ENCODE results near the gene CASS4. TPM values are rescaled to one million over a fixed set of nuclear protein-coding genes. Genes with fewer than 3 reads are reported as not detected.
A peak's percentile ranks its signal among the peaks of the same experiment; 100 is the strongest.
"Not testable (repeated sequence)": the region's sequence is repeated elsewhere in the genome, so short reads cannot be mapped to it uniquely, and the experiment has no call there.

CASS4 gene
- total RNA-seq, 2 donors from 2014 or later, result 7.1 to 18.6 TPM

- ATAC-seq, result no peak
- Mint-ChIP-seq H3K36me3 (ENCODE audit: low read depth) (peaks cover 2% of the 10 kb centered on the region), H3K4me1 (peaks cover 12% of the 10 kb centered on the region), H3K27me3 (no peaks in the 10 kb centered on the region), H3K27ac (no peak overlapping the region), H3K4me3 (no peak overlapping the region)
- no peak for DNase-seq
- no peaks in the 10 kb centered on the region for H3K9me3 ChIP-seq (ENCODE audit: control insufficient read depth, low read length, poor library complexity, severe bottlenecking)
These were observed 8.6 kb upstream of the CASS4 start for GRCh38 chr20:56403465-56403864.

- ATAC-seq; H3K36me3 Mint-ChIP-seq (ENCODE audit: low read depth); H3K27ac Mint-ChIP-seq; H3K4me3 Mint-ChIP-seq; H3K27me3 Mint-ChIP-seq; DNase-seq; H3K4me1 Mint-ChIP-seq; H3K9me3 ChIP-seq (ENCODE audit: control insufficient read depth, low read length, poor library complexity, severe bottlenecking): not testable (repeated sequence)
These were observed 6.7 kb upstream of the CASS4 start for GRCh38 chr20:56405356-56405755.

- peak overlapping the region; percentile 34 for H3K27ac Mint-ChIP-seq
These were observed 5.2 kb upstream of the CASS4 start for GRCh38 chr20:56406910-56407309.

GRCh38 chr20:56409521-56409920, 2.5 kb upstream of the CASS4 start:
- Mint-ChIP-seq H3K27me3 (no peaks in the 10 kb centered on the region), H3K4me1 (peaks cover 26% of the 10 kb centered on the region), H3K4me3 (no peak overlapping the region)

More at GRCh38 chr20:56406910-56407309, 5.2 kb upstream of the CASS4 start:
- no peak for ATAC-seq
- no peak overlapping the region for H3K4me3 Mint-ChIP-seq
- H3K4me1 Mint-ChIP-seq, result peaks cover 15% of the 10 kb centered on the region
- no peak for DNase-seq
- peaks cover 2% of the 10 kb centered on the region for H3K36me3 Mint-ChIP-seq (ENCODE audit: low read depth)
- no peaks in the 10 kb centered on the region for H3K9me3 ChIP-seq (ENCODE audit: control insufficient read depth, low read length, poor library complexity, severe bottlenecking)
- no peaks in the 10 kb centered on the region for H3K27me3 Mint-ChIP-seq

GRCh38 chr20:56409956-56410355, 2.1 kb upstream of the CASS4 start:
- H3K9me3 ChIP-seq (ENCODE audit: control insufficient read depth, low read length, poor library complexity, severe bottlenecking), result no peaks in the 10 kb centered on the region
- H3K27me3 Mint-ChIP-seq, result no peaks in the 10 kb centered on the region
- peaks cover 4% of the 10 kb centered on the region for H3K36me3 Mint-ChIP-seq (ENCODE audit: low read depth)
- no peak overlapping the region for H3K4me3 Mint-ChIP-seq
- DNase-seq (no peak), ATAC-seq (no peak)
- H3K4me1 Mint-ChIP-seq, result peaks cover 28% of the 10 kb centered on the region
- H3K27ac Mint-ChIP-seq, result peak overlapping the region; percentile 57

More at GRCh38 chr20:56409521-56409920, 2.5 kb upstream of the CASS4 start:
- H3K9me3 ChIP-seq (ENCODE audit: control insufficient read depth, low read length, poor library complexity, severe bottlenecking), result no peaks in the 10 kb centered on the region
- DNase-seq (no peak), ATAC-seq (no peak)
- H3K36me3 Mint-ChIP-seq (ENCODE audit: low read depth), result peaks cover 4% of the 10 kb centered on the region
- peak overlapping the region; percentile 57 for H3K27ac Mint-ChIP-seq

GRCh38 chr20:56411287-56411686, 773 bp upstream of the CASS4 start:
- H3K27me3 Mint-ChIP-seq, ATAC-seq: not testable (repeated sequence)

GRCh38 chr20:56412473-56412790, 372 bp downstream of the CASS4 start:
- Mint-ChIP-seq H3K27ac (peak overlapping the region; percentile 92), H3K4me1 (peaks cover 32% of the 10 kb centered on the region), H3K27me3 (no peaks in the 10 kb centered on the region), H3K36me3 (ENCODE audit: low read depth) (peaks cover 6% of the 10 kb centered on the region), H3K4me3 (peak overlapping the region; percentile 92)
- no peak for DNase-seq
- no peak for ATAC-seq
- no peaks in the 10 kb centered on the region for H3K9me3 ChIP-seq (ENCODE audit: control insufficient read depth, low read length, poor library complexity, severe bottlenecking)

More at GRCh38 chr20:56411287-56411686, 773 bp upstream of the CASS4 start:
- H3K9me3 ChIP-seq (ENCODE audit: control insufficient read depth, low read length, poor library complexity, severe bottlenecking); H3K36me3 Mint-ChIP-seq (ENCODE audit: low read depth); DNase-seq: not testable (repeated sequence)
- H3K27ac Mint-ChIP-seq, result peak overlapping the region; percentile 92
- peak overlapping the region; percentile 92 for H3K4me3 Mint-ChIP-seq
- peaks cover 26% of the 10 kb centered on the region for H3K4me1 Mint-ChIP-seq

- no peak for DNase-seq
- Mint-ChIP-seq H3K27ac (peak overlapping the region; percentile 92), H3K36me3 (ENCODE audit: low read depth) (peaks cover 6% of the 10 kb centered on the region), H3K4me3 (peak overlapping the region; percentile 92), H3K27me3 (no peaks in the 10 kb centered on the region), H3K4me1 (peaks cover 36% of the 10 kb centered on the region)
- ATAC-seq, result no peak
- no peaks in the 10 kb centered on the region for H3K9me3 ChIP-seq (ENCODE audit: control insufficient read depth, low read length, poor library complexity, severe bottlenecking)
These were observed 889 bp downstream of the CASS4 start for GRCh38 chr20:56412949-56413348.

GRCh38 chr20:56414842-56415765, 3.0 kb downstream of the CASS4 start:
- peak; percentile 42 for ATAC-seq
- DNase-seq, result no peak
- Mint-ChIP-seq H3K4me3 (peak overlapping the region; percentile 63), H3K36me3 (ENCODE audit: low read depth) (peaks cover 4% of the 10 kb centered on the region), H3K4me1 (peaks cover 44% of the 10 kb centered on the region), H3K27ac (peak overlapping the region; percentile 92), H3K27me3 (no peaks in the 10 kb centered on the region)
- H3K9me3 ChIP-seq (ENCODE audit: control insufficient read depth, low read length, poor library complexity, severe bottlenecking), result no peaks in the 10 kb centered on the region

GRCh38 chr20:56417402-56417801, 5.3 kb downstream of the CASS4 start:
- no peaks in the 10 kb centered on the region for H3K9me3 ChIP-seq (ENCODE audit: control insufficient read depth, low read length, poor library complexity, severe bottlenecking)
- Mint-ChIP-seq H3K27ac (peak overlapping the region; percentile 83), H3K4me1 (peaks cover 44% of the 10 kb centered on the region), H3K4me3 (peak overlapping the region; percentile 32), H3K27me3 (no peaks in the 10 kb centered on the region), H3K36me3 (ENCODE audit: low read depth) (peaks cover 2% of the 10 kb centered on the region)
- no peak for ATAC-seq
- DNase-seq, result no peak

- DNase-seq, result no peak
- Mint-ChIP-seq H3K4me3 (peak overlapping the region; percentile 32), H3K36me3 (ENCODE audit: low read depth) (peaks cover 2% of the 10 kb centered on the region), H3K4me1 (peaks cover 48% of the 10 kb centered on the region), H3K27ac (peak overlapping the region; percentile 83), H3K27me3 (no peaks in the 10 kb centered on the region)
- no peak for ATAC-seq
- no peaks in the 10 kb centered on the region for H3K9me3 ChIP-seq (ENCODE audit: control insufficient read depth, low read length, poor library complexity, severe bottlenecking)
These were observed 5.9 kb downstream of the CASS4 start for GRCh38 chr20:56417911-56418310.

GRCh38 chr20:56418385-56418861, 6.4 kb downstream of the CASS4 start:
- H3K27ac Mint-ChIP-seq, result peak overlapping the region; percentile 83
- peak; percentile 72 for ATAC-seq
- H3K4me3 Mint-ChIP-seq, result peak overlapping the region; percentile 66
- peaks cover 2% of the 10 kb centered on the region for H3K36me3 Mint-ChIP-seq (ENCODE audit: low read depth)
- DNase-seq, result no peak
- no peaks in the 10 kb centered on the region for H3K27me3 Mint-ChIP-seq
- H3K9me3 ChIP-seq (ENCODE audit: control insufficient read depth, low read length, poor library complexity, severe bottlenecking), result no peaks in the 10 kb centered on the region
- H3K4me1 Mint-ChIP-seq, result peaks cover 48% of the 10 kb centered on the region

GRCh38 chr20:56420028-56420427, 8.0 kb downstream of the CASS4 start:
- ATAC-seq (no peak), DNase-seq (no peak)
- H3K27me3 Mint-ChIP-seq, result no peaks in the 10 kb centered on the region
- no peaks in the 10 kb centered on the region for H3K9me3 ChIP-seq (ENCODE audit: control insufficient read depth, low read length, poor library complexity, severe bottlenecking)
- peaks cover 40% of the 10 kb centered on the region for H3K4me1 Mint-ChIP-seq
- H3K27ac Mint-ChIP-seq, result no peak overlapping the region
- H3K36me3 Mint-ChIP-seq (ENCODE audit: low read depth), result peaks cover 2% of the 10 kb centered on the region
- H3K4me3 Mint-ChIP-seq, result no peak overlapping the region

Data from T-helper 17 cell (primary cell).